WTC11 (cell line): ENCODE data around the gene DNAJC25. TPM values are rescaled to one million over a fixed set of nuclear protein-coding genes. Genes with fewer than 3 reads are reported as not detected.
"Not testable (repeated sequence)": the region's sequence is repeated elsewhere in the genome, so short reads cannot be mapped to it uniquely, and the experiment has no call there.

Source experiments
- ATAC-seq: fragments of 200-7000 bp; cut with Tn5 transposase; 2 replicates; pipeline ENCODE4 v1.10.0; 2021; ENCODE audit warnings: mild to moderate bottlenecking, moderate library complexity
- CTCF ChIA-PET: fragments of 300-600 bp; sonication (Branson Sonifier 250); formaldehyde crosslinking; loops from one replicate; lab custom pipeline; 2021; ENCODE audit warnings: antibody characterized with exemption; lab: Charles Lee
- POLR2A ChIA-PET: fragments of 350-600 bp; sonication (Branson Sonifier 250); formaldehyde crosslinking; loops from one replicate; lab custom pipeline; 2021; ENCODE audit warnings: antibody characterized with exemption; lab: Charles Lee
- DNase-seq: peaks from one replicate; pipeline ENCODE4 v3.0.0; 2021; ENCODE audit warnings: low spot score
- H3K27ac Mint-ChIP-seq: 2 replicates; pipeline ENCODE4 v1.8.0; 2021; ENCODE audit warnings: mixed read lengths
- H3K27me3 Mint-ChIP-seq: 2 replicates; pipeline ENCODE4 v1.8.0; 2021; ENCODE audit warnings: low read depth, mild to moderate bottlenecking, moderate library complexity, mixed read lengths
- H3K36me3 Mint-ChIP-seq: 2 replicates; pipeline ENCODE4 v1.8.0; 2021; ENCODE audit warnings: mixed read lengths
- H3K4me1 Mint-ChIP-seq: 2 replicates; pipeline ENCODE4 v1.8.0; 2022; ENCODE audit warnings: mixed read lengths
- H3K4me3 Mint-ChIP-seq: 2 replicates; pipeline ENCODE4 v1.8.0; 2021; ENCODE audit warnings: mild to moderate bottlenecking, moderate library complexity, mixed read lengths
- H3K9me3 Mint-ChIP-seq: 2 replicates; pipeline ENCODE4 v1.8.0; 2021; ENCODE audit warnings: mixed read lengths
- CDX4 ChIP-seq: fragments of 250-450 bp; sonication (Bioruptor Pico); IDR thresholded peaks from 2 replicates; pipeline ENCODE4 v1.9.0; 2021; ENCODE audit warnings: moderate library complexity, mild to moderate bottlenecking, inconsistent platforms, borderline replicate concordance
- CREM ChIP-seq: sonication (generic); formaldehyde crosslinking; IDR thresholded peaks from 2 replicates; pipeline ENCODE4 v1.8.1; 2022; ENCODE audit warnings: mild to moderate bottlenecking, missing genetic modification reagents, moderate library complexity
- CTCF ChIP-seq: fragments of 200-600 bp; IDR thresholded peaks from 2 replicates; pipeline ENCODE4 v1.8.0; 2022; ENCODE audit warnings: antibody characterized with exemption
- SMAD3 ChIP-seq: sonication (generic); formaldehyde crosslinking; IDR thresholded peaks from 2 replicates; pipeline ENCODE4 v1.8.0; 2022; ENCODE audit warnings: missing genetic modification reagents, mild to moderate bottlenecking, borderline replicate concordance
- ZBTB21 ChIP-seq: sonication (generic); formaldehyde crosslinking; IDR thresholded peaks from 2 replicates; pipeline ENCODE4 v1.8.1; 2023; ENCODE audit warnings: mild to moderate bottlenecking, missing genetic modification reagents, borderline replicate concordance
- ZNF671 ChIP-seq: fragments of 250-450 bp; sonication (Bioruptor Pico); IDR thresholded peaks from 2 replicates; pipeline ENCODE4 v1.8.0; 2021; ENCODE audit warnings: mild to moderate bottlenecking
- total RNA-seq: library from RNA; stranded (reverse); gene quantifications from 3 replicates; pipeline ENCODE4 v1.2.3, GENCODE V29; 2021
- TF ChIP-seq, protein P1 (sequence below): sonication (generic); formaldehyde crosslinking; IDR thresholded peaks from 2 replicates; pipeline ENCODE4 v1.8.1; 2022; ENCODE audit warnings: mild to moderate bottlenecking, moderate library complexity, missing genetic modification reagents
- TF ChIP-seq, protein P2 (sequence below): fragments of 250-450 bp; sonication (Bioruptor Pico); IDR thresholded peaks from 2 replicates; pipeline ENCODE4 v1.9.0; 2021; ENCODE audit warnings: mild to moderate bottlenecking

Gene DNAJC25
- total RNA-seq, 1 experiment from 2014 or later: 7.4 TPM

DNA sequence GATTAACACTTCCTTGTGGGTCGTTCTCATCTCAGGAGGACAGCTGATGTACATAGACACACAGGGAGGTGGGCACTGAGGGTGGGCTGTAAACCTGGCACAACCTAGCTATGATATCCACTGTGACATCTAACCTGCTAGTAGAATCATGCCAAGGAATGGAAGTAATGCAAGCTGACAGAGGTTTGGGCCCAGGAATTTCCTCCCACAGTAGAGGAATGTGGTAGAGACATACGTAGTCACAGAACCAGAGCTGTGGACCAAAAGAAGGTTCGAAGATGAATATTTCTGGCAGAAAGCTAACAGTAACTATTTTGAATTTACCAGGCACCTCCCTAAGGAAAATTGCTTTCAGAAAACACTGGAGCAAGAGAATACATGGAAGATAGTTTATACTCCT is 15.2 kb upstream of the DNAJC25 start (continued):
- TF ChIP-seq CDX4 (CRISPR knock-in tag) (no peak), SMAD3 (no peak)
- TF ChIP-seq, protein P1, sequence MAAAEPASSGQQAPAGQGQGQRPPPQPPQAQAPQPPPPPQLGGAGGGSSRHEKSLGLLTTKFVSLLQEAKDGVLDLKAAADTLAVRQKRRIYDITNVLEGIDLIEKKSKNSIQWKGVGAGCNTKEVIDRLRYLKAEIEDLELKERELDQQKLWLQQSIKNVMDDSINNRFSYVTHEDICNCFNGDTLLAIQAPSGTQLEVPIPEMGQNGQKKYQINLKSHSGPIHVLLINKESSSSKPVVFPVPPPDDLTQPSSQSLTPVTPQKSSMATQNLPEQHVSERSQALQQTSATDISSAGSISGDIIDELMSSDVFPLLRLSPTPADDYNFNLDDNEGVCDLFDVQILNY (CRISPR knock-in tag): no peak

DNA sequence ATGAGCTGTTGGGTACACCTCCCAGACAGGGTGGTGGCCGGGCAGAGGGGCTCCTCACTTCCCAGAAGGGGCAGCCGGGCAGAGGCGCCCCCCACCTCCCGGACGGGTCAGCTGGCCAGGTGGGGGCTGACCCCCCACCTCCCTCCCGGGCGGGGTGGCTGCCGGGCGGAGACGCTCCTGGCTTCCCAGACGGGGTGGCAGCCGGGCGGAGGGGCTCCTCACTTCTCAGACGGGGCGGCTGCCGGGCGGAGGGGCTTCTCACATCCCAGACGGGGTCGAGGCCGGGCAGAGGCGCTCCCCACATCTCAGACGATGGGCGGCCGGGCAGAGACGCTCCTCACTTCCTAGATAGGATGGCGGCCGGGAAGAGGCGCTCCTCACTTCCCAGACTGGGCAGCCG is 13.8 kb upstream of the DNAJC25 start:
- DNase-seq, H3K36me3 Mint-ChIP-seq, H3K4me3 Mint-ChIP-seq, POLR2A ChIA-PET, H3K9me3 Mint-ChIP-seq, H3K27ac Mint-ChIP-seq, ATAC-seq, CTCF ChIA-PET, H3K27me3 Mint-ChIP-seq: not testable (repeated sequence)
- peaks cover 11% of the 10 kb centered on the region for H3K4me1 Mint-ChIP-seq

GRCh38 chr9:111621895-111622480 is 9.1 kb upstream of the DNAJC25 start:
- H3K36me3 Mint-ChIP-seq: no peaks in the 10 kb centered on the region
- ATAC-seq (peak; percentile 98), DNase-seq (peak; percentile 41)
- peaks cover 4% of the 10 kb centered on the region; the same call in 1 of the 2 replicates for H3K9me3 Mint-ChIP-seq
- H3K4me3 Mint-ChIP-seq: no peak overlapping the region
- CTCF ChIA-PET: interaction anchor here (0.5 to 2.4 kb wide), 15 partner anchors 9 to 460 kb away, joined by 3 to 46 read pairs (median 5); partner anchors contain the start of genes DNAJC25, GNG10 and PTGR1
- TF ChIP-seq CTCF: peak; percentile 69
- no peak for TF ChIP-seq CREM (CRISPR knock-in tag)
- no peak overlapping the region for H3K27ac Mint-ChIP-seq
- H3K4me1 Mint-ChIP-seq: peaks cover 7% of the 10 kb centered on the region
- H3K27me3 Mint-ChIP-seq: no peaks in the 10 kb centered on the region
- POLR2A ChIA-PET: interaction anchor here (0.6 to 1.5 kb wide), 2 partner anchors 22 to 24 kb away, joined by 3 read pairs; no protein-coding TSS in a partner anchor

DNA sequence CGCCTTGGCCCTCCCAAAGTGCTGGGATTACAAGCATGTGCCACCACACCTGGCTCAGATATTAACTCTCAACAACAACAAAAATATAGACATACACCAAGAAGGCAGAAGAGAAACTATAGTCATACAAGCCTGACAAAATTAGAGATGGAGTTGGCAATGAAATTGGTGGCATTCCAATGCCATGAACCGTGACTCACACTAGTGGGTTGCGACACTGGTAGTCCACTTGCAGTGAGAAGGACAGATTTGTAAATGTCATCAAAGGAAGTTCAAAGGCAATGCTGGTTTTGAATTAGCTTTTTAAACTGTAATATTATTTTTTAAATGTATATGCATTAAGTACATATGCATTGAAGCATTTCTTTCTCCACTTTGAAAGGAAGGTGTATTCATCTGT is 8.5 kb upstream of the DNAJC25 start:
- peaks cover 13% of the 10 kb centered on the region for H3K4me1 Mint-ChIP-seq
- no peaks in the 10 kb centered on the region for H3K36me3 Mint-ChIP-seq
- CTCF ChIA-PET: interaction anchor here (2.1 kb wide), 1 partner anchor 18 kb away, joined by 7 read pairs; no protein-coding TSS in a partner anchor
- peaks cover 4% of the 10 kb centered on the region; the same call in 1 of the 2 replicates for H3K9me3 Mint-ChIP-seq
- H3K27me3 Mint-ChIP-seq: no peaks in the 10 kb centered on the region
- TF ChIP-seq, protein P2, sequence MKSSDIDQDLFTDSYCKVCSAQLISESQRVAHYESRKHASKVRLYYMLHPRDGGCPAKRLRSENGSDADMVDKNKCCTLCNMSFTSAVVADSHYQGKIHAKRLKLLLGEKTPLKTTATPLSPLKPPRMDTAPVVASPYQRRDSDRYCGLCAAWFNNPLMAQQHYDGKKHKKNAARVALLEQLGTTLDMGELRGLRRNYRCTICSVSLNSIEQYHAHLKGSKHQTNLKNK (CRISPR knock-in tag): no peak
- ATAC-seq: no peak
- DNase-seq: no peak
- POLR2A ChIA-PET: no interaction called here
- no peak overlapping the region for H3K4me3 Mint-ChIP-seq
- H3K27ac Mint-ChIP-seq: no peak overlapping the region

DNA sequence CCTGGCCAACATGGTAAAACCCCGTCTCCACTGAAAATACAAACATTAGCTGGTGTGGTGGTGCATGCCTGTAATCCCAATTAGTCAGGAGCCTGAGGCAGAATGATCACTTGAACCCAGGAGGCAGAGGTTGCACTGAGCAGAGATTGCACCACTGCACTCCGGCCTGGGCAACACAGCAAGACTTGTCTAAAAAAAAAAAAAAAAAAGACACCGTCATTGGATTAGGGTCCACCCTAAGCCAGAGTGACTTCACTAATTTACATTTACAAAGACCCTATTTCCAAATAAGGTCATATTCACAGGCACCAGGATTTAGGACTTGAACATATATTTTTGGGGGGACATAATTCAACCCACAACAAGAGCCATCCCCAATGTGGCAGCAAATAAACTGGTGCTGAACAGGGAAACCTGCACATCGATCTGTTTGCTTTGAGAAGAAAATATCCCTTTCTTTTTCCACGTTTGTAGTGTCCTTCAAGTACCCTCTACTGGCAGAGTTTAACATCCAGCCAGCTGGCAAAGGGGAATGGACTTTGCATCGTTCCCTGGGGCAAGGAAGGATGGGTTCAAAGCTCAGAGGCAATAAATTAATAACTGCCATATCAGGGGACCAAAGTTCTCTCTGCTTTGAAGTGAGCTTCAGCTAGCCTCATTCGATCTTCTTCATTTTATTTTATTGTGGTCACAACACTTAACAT is 3.7 kb upstream of the DNAJC25 start:
- H3K4me1 Mint-ChIP-seq: peaks cover 22% of the 10 kb centered on the region
- ChIA-PET POLR2A (no interaction called here), CTCF (no interaction called here)
- TF ChIP-seq ZNF671 (no peak), ZBTB21 (CRISPR knock-in tag) (no peak)
- no peaks in the 10 kb centered on the region; the same call in 1 of the 2 replicates for H3K27me3 Mint-ChIP-seq
- H3K4me3 Mint-ChIP-seq: no peak overlapping the region
- H3K36me3 Mint-ChIP-seq: no peaks in the 10 kb centered on the region; the same call in 1 of the 2 replicates
- DNase-seq: no peak
- H3K9me3 Mint-ChIP-seq: no peaks in the 10 kb centered on the region
- no peak for ATAC-seq
- H3K27ac Mint-ChIP-seq: peak overlapping the region; percentile 53; the same call in 1 of the 2 replicates
